ENCODE measurements around the gene RNPS1.

Gene RNPS1

DNA sequence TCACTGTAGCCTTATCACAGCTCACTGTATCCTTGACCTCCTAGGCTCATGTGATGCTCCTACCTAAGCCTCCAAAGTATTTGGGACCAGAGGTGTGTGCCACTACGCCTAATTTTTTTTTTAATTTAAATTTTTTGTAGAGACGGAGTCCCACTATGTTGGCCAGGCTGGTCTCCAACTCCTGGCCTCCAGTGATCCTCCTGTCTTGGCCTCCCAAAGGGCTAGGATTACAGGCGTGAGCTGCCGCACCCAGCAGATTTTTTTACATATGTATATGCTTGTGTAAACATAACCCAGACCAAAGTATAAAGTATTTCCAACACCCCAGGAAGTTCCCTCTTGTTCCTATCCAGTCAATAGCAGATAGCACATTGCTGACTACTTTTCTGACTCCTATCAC is 51.6 kb downstream of the RNPS1 start:
- ChIA-PET POLR2A (no interaction called here), CTCF (no interaction called here)
- no peak for DNase-seq (ENCODE audit: extremely low spot score)
- TF ChIP-seq, protein P1, sequence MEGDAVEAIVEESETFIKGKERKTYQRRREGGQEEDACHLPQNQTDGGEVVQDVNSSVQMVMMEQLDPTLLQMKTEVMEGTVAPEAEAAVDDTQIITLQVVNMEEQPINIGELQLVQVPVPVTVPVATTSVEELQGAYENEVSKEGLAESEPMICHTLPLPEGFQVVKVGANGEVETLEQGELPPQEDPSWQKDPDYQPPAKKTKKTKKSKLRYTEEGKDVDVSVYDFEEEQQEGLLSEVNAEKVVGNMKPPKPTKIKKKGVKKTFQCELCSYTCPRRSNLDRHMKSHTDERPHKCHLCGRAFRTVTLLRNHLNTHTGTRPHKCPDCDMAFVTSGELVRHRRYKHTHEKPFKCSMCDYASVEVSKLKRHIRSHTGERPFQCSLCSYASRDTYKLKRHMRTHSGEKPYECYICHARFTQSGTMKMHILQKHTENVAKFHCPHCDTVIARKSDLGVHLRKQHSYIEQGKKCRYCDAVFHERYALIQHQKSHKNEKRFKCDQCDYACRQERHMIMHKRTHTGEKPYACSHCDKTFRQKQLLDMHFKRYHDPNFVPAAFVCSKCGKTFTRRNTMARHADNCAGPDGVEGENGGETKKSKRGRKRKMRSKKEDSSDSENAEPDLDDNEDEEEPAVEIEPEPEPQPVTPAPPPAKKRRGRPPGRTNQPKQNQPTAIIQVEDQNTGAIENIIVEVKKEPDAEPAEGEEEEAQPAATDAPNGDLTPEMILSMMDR (IDR thresholded peaks at IDR 0.05; ENCODE audit: control extremely low read depth, extremely low read depth, low read depth, missing control alignments): no peak

DNA sequence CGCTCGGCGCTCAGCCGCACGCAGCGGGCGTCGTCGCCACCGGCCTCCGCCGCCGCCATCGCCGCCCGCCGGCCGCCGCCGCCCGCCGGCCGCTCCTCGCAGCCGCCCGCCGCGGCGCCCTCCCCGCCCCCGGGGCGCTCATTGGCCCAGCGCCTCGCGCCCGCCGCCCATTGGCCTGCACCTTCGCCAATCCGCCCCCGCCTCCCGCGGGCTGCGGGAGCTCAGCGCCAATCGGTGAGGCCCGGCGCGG is 53.3 kb downstream of the RNPS1 start, which contains the start of gene PGP:
Gene PGP, minus strand, starts transcription at position 122 of the 250 bp plus-strand sequence. Its CDS starts 63 bp downstream, at position 59.
- TF ChIP-seq, protein P1 (IDR thresholded peaks at IDR 0.05; ENCODE audit: control extremely low read depth, extremely low read depth, low read depth, missing control alignments): no peak
- ChIA-PET POLR2A (interaction anchor here (0.6 to 1.4 kb wide), 4 partner anchors 9 to 132 kb away, joined by 3 to 7 read pairs (median 4); partner anchors contain the start of genes MLST8 and TRAF7), CTCF (interaction anchor here (0.6 to 1.0 kb wide), 2 partner anchors 9 to 82 kb away, joined by 3 read pairs; no protein-coding TSS in a partner anchor)
- no peak for DNase-seq (ENCODE audit: extremely low spot score)

DNA sequence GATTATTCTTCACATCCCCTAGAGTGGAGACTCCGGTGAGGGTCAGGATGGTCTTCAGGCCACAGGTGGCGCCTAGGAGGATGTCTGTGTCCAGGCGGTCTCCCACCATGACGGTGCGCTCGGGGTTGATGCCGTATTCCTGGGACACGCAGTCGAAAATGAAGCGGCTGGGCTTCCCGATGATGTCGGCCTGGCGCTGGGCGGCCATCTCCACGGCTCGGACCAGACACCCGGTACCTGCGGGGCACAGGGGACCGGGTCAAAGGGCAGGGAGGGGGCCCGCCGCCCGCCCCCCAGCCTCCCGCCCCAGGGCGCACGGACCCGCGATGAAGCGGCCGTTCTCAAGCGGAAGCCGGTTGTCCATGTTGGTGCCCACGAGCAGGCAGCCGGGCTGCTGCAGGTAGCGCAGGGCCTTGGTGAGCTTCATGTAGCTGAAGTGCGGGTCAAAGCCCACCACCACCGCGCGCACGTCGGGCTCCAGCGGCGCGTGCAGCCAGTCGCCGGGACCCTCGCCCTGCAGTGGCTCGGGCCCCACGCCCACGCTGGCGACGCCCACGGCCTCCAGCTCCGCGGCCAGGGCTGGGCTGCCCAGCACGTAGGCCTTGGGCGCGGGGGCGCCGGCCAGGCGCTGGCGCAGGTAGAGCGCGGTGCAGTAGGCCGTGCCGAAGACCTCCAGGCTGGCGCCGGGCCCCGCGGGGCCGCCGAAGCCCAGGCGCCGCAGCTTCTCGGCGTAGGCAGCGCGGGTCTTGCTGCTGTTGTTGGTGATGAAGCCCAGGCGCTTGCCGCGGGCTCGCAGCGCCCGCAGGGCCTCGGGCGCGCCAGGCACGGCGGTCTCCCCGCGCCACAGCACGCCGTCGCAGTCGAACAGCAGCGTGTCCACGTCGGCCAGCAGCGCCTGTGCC is 53.9 kb downstream of the RNPS1 start:
- TF ChIP-seq, protein P1 (IDR thresholded peaks at IDR 0.05; ENCODE audit: control extremely low read depth, extremely low read depth, low read depth, missing control alignments): no peak

DNA sequence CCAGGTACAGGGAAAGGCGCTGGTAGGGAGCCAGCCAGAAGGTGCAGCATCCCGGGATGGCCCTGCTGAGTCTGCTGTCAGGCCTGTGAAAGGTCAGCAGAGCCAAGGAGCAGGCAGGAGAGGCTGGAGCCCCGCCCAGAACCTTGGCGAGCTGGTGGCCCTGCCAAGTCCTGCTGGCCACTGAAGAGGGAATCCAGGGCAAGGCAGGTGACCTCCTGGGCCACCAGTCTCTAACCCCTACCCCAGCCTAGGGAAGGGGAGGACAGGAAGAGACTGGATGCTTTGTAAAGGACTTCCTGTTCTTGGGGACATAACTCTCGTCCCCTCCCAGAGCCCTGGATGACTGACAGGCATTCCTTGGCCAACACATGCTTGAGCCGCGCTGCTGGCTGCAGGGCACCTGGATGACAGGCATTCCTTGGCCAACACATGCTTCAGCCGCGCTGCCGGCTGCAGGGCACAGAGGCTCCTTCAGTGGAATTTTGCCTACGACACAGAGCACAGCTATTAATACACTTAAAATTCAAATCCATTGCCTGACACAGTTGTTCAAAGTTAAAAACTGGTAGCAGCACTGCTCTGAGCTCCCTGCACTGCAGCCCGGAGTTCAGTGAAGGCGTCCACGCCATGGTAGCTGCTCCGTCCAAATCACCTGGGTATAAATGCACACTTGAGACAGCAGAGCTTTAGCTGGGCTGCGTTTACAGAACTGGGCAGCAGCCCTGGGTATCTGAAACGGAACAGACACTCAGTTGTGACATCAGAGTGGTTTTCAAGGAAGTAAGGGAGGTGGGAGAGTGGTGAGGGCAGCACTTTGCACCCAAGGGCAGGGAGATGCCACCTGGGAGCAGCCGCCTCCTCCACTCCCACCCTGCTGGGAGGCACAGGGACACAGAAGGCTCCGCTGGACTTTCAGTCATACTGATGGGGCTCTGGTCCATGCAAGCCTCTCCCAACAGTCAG is 55.3 kb downstream of the RNPS1 start:
- TF ChIP-seq, protein P1 (IDR thresholded peaks at IDR 0.05; ENCODE audit: control extremely low read depth, extremely low read depth, low read depth, missing control alignments): no peak
- CTCF ChIA-PET: interaction anchor here (1.0 to 1.4 kb wide), 3 partner anchors 17 to 58 kb away, joined by 3 to 4 read pairs (median 4); partner anchors contain the start of genes ECI1 and TRAF7
- DNase-seq (ENCODE audit: extremely low spot score): no peak
- POLR2A ChIA-PET: no interaction called here

More for the DNA sequence above, 53.9 kb downstream of the RNPS1 start:
- CTCF ChIA-PET: interaction anchor here (1.0 kb wide), 1 partner anchor 8 kb away, joined by 3 read pairs; no protein-coding TSS in a partner anchor
- no peak for DNase-seq (ENCODE audit: extremely low spot score)
- POLR2A ChIA-PET: interaction anchor here (1.0 to 1.4 kb wide), 3 partner anchors 11 to 131 kb away, joined by 3 to 7 read pairs (median 6); partner anchors contain the start of gene TRAF7

DNA sequence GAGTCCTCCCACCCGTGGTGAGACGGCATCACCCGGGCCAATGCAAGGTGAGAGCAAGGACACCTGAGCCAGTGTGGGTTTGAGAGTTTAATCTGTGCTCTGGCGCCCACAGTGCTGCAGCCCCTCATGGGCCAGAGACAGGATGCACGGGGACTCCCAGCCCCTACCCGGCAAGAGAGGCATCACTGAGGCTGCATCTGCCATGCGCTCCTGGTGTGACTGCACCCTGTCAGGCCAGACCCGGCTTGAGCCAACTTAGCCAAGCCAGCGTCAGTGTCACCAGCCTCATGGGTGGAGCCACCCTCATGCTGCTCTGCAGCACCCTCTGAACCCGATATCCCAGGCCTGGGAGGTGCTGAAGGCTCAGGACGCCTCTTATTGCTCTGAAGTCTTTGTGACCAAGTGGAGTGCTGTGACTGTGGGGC is 56.0 kb downstream of the RNPS1 start:
- TF ChIP-seq, protein P1 (IDR thresholded peaks at IDR 0.05; ENCODE audit: control extremely low read depth, extremely low read depth, low read depth, missing control alignments): no peak
- ChIA-PET CTCF (interaction anchor here (1.3 to 1.4 kb wide), 2 partner anchors 17 to 57 kb away, joined by 3 to 4 read pairs; partner anchors contain the start of gene TRAF7), POLR2A (no interaction called here)
- no peak for DNase-seq (ENCODE audit: extremely low spot score)

Measured in GM10248 (cell line).